Measurements from ENCODE around the gene GPR83. TPM values are rescaled to one million over a fixed set of nuclear protein-coding genes. Genes with fewer than 3 reads are reported as not detected.

GPR83 gene
- total and polyA plus RNA-seq, 10 of the 15 experiments (the other 5 are each of a cell fraction or from before 2014, with no cell fraction given), result 0.03 to 0.19 (median 0.05) TPM; not detected in 7

DNA sequence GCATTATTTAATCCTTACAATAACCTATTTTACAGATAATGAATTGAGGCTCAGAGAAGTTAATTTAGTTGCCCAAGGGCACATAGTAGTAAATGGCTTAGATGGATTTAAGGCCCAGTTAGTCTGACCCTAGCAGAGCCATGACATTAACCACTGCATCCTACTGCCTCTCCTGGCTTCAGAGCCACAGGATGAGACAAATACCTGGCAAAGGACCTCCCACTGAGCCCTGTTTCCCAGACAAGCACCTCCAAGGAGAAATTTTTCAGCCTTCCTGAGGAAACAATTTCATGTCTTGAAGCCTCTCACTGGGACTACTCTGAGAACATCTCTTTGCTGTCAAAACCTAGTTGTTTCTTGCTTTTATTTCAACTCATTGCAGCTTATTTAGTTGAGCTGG is 68.4 kb downstream of the GPR83 start:
- BruUV-seq (replicated peaks), result no TSS peak
- Histone ChIP-seq H3K36me3 (ENCODE audit: control insufficient read depth in 2 of 2, insufficient read depth in 2 of 2, low read length in 1 of 2) (no peaks in the 10 kb centered on the region), H3K9me3 (replicated peaks; ENCODE audit: control insufficient read depth, insufficient read depth, low read length) (no peaks in the 10 kb centered on the region), H3K4me2 (ENCODE audit: control insufficient read depth, insufficient read depth) (no peak overlapping the region), H3K27ac (ENCODE audit: control insufficient read depth, insufficient read depth) (no peak overlapping the region), H4K20me1 (ENCODE audit: control insufficient read depth, insufficient read depth) (no peaks in the 10 kb centered on the region), H3K27me3 (replicated peaks in 1 of 2; ENCODE audit: control insufficient read depth in 2 of 2, insufficient read depth in 2 of 2, low read length in 1 of 2) (no peaks in the 10 kb centered on the region), H3K4me1 (ENCODE audit: control insufficient read depth, insufficient read depth, low read length) (no peaks in the 10 kb centered on the region), H3K79me2 (ENCODE audit: control insufficient read depth, insufficient read depth, low read length) (no peaks in the 10 kb centered on the region), H2AFZ (ENCODE audit: control insufficient read depth, low read depth, low read length) (no peak overlapping the region), H3K4me3 (no peak overlapping the region), H3K9ac (ENCODE audit: control insufficient read depth, insufficient read depth, low read length) (no peak overlapping the region)
- ChIA-PET RAD21 (ENCODE audit: unreplicated experiment) (no interaction called here), CTCF (interaction anchor here (1.3 to 2.7 kb wide), 5 partner anchors 20 to 438 kb away, joined by 3 to 9 read pairs (median 3); no protein-coding TSS in a partner anchor), SMC1A (ENCODE audit: uncharacterized antibody, unreplicated experiment) (interaction anchor here (1.0 to 1.3 kb wide), 4 partner anchors 9 to 191 kb away, joined by 3 to 4 read pairs (median 3); partner anchors contain the start of gene C11orf97), POLR2A (no interaction called here)
- DNase-seq (ENCODE audit: low read depth, low spot score) (no peak), ATAC-seq (no peak), FAIRE-seq (no peak)
- no peak for TF ChIP-seq EP300 (IDR thresholded peaks at IDR 0.05; ENCODE audit: borderline replicate concordance in 1 of 2, control insufficient read depth in 1 of 2, low read depth in 2 of 2, low read length in 2 of 2)
- TF ChIP-seq GATAD2B (conservative IDR thresholded peaks at IDR 0.05; ENCODE audit: low read depth), result no peak
- TF ChIP-seq RBBP5 (conservative IDR thresholded peaks at IDR 0.05), result no peak
- no peak for TF ChIP-seq TCF7 (IDR thresholded peaks at IDR 0.05; ENCODE audit: borderline replicate concordance)
- no peak for TF ChIP-seq IKZF2 (IDR thresholded peaks at IDR 0.05)
- in situ Hi-C loops (cut with MboI) (no loop called here), intact Hi-C loops (cut with micrococcal nuclease; ENCODE audit: unreplicated experiment) (no loop called here)

DNA sequence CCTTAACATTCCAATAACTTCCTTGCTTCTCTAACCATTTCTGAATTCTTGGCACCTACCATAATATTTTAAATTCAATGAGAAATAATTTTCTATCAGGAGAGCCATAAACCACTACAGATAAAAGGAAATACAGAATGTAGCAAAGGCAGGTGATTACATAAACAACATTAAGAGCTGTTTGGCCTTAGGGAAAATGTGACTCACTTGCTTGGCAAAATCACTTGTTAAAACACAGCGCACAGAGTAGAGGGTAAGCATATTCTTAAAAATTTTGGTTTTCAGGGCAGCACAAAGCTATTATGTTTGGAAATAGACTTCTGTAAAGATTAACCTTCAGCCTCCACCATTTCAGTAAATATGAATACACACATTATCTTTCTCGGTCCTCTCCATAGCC is 70.4 kb downstream of the GPR83 start:
- H3K4me3 ChIP-seq, result no peak overlapping the region
- ChIA-PET CTCF (no interaction called here), SMC1A (ENCODE audit: uncharacterized antibody, unreplicated experiment) (interaction anchor here (0.8 kb wide), 1 partner anchor 177 kb away, joined by 3 read pairs; no protein-coding TSS in a partner anchor), RAD21 (ENCODE audit: unreplicated experiment) (interaction anchor here (0.9 kb wide), 1 partner anchor 173 kb away, joined by 4 read pairs; no protein-coding TSS in a partner anchor), POLR2A (no interaction called here)
- H3K79me2 ChIP-seq (ENCODE audit: control insufficient read depth, insufficient read depth, low read length), result no peaks in the 10 kb centered on the region
- H3K9me3 ChIP-seq (replicated peaks; ENCODE audit: control insufficient read depth, insufficient read depth, low read length), result no peaks in the 10 kb centered on the region
- no TSS peak for BruUV-seq (replicated peaks)
- no peaks in the 10 kb centered on the region for H3K27me3 ChIP-seq (replicated peaks in 1 of 2; ENCODE audit: control insufficient read depth in 2 of 2, insufficient read depth in 2 of 2, low read length in 1 of 2)
- H3K9ac ChIP-seq (ENCODE audit: control insufficient read depth, insufficient read depth, low read length), result no peak overlapping the region
- no peak overlapping the region for H2AFZ ChIP-seq (ENCODE audit: control insufficient read depth, low read depth, low read length)
- FAIRE-seq (no peak), ATAC-seq (no peak), DNase-seq (ENCODE audit: low read depth, low spot score) (no peak)
- H3K4me2 ChIP-seq (ENCODE audit: control insufficient read depth, insufficient read depth), result no peak overlapping the region
- 91% methylated on average over 2 of the region's 2 CpGs for WGBS (ENCODE audit: insufficient coverage, insufficient replicate concordance, low lambda C conversion rate, missing lambda C conversion rate)
- no peaks in the 10 kb centered on the region for H4K20me1 ChIP-seq (ENCODE audit: control insufficient read depth, insufficient read depth)
- no peak overlapping the region for H3K27ac ChIP-seq (ENCODE audit: control insufficient read depth, insufficient read depth)
- intact Hi-C loops (cut with micrococcal nuclease; ENCODE audit: unreplicated experiment), result no loop called here
- no peaks in the 10 kb centered on the region for H3K36me3 ChIP-seq (ENCODE audit: control insufficient read depth in 2 of 2, insufficient read depth in 2 of 2, low read length in 1 of 2)
- H3K4me1 ChIP-seq (ENCODE audit: control insufficient read depth, insufficient read depth, low read length), result no peaks in the 10 kb centered on the region
- in situ Hi-C loops (cut with MboI), result no loop called here
- TF ChIP-seq PAX8 (IDR thresholded peaks at IDR 0.05) (no peak), ZNF24 (IDR thresholded peaks at IDR 0.05) (no peak), CBX5 (IDR thresholded peaks at IDR 0.05; ENCODE audit: low read depth) (no peak), POLR2AphosphoS5 (IDR thresholded peaks at IDR 0.05; ENCODE audit: low read length) (no peak), SMARCA5 (IDR thresholded peaks at IDR 0.05) (no peak), POU2F2 (IDR thresholded peaks at IDR 0.05; ENCODE audit: borderline replicate concordance, low read depth, low read length) (no peak)
- TF ChIP-seq, protein P1, sequence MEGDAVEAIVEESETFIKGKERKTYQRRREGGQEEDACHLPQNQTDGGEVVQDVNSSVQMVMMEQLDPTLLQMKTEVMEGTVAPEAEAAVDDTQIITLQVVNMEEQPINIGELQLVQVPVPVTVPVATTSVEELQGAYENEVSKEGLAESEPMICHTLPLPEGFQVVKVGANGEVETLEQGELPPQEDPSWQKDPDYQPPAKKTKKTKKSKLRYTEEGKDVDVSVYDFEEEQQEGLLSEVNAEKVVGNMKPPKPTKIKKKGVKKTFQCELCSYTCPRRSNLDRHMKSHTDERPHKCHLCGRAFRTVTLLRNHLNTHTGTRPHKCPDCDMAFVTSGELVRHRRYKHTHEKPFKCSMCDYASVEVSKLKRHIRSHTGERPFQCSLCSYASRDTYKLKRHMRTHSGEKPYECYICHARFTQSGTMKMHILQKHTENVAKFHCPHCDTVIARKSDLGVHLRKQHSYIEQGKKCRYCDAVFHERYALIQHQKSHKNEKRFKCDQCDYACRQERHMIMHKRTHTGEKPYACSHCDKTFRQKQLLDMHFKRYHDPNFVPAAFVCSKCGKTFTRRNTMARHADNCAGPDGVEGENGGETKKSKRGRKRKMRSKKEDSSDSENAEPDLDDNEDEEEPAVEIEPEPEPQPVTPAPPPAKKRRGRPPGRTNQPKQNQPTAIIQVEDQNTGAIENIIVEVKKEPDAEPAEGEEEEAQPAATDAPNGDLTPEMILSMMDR (IDR thresholded peaks at IDR 0.05 in 2 of 3, conservative IDR thresholded peaks at IDR 0.05 in 1 of 3; ENCODE audit: control insufficient read depth in 2 of 3, extremely low read depth in 1 of 3, insufficient read depth in 1 of 3, low read depth in 3 of 3, low read length in 3 of 3), result no peak
- TF ChIP-seq, protein P2, sequence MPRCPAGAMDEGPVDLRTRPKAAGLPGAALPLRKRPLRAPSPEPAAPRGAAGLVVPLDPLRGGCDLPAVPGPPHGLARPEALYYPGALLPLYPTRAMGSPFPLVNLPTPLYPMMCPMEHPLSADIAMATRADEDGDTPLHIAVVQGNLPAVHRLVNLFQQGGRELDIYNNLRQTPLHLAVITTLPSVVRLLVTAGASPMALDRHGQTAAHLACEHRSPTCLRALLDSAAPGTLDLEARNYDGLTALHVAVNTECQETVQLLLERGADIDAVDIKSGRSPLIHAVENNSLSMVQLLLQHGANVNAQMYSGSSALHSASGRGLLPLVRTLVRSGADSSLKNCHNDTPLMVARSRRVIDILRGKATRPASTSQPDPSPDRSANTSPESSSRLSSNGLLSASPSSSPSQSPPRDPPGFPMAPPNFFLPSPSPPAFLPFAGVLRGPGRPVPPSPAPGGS (IDR thresholded peaks at IDR 0.05; ENCODE audit: borderline replicate concordance, insufficient read depth, low read depth, low read length, poor library complexity, severe bottlenecking), result no peak
- TF ChIP-seq, protein P3, sequence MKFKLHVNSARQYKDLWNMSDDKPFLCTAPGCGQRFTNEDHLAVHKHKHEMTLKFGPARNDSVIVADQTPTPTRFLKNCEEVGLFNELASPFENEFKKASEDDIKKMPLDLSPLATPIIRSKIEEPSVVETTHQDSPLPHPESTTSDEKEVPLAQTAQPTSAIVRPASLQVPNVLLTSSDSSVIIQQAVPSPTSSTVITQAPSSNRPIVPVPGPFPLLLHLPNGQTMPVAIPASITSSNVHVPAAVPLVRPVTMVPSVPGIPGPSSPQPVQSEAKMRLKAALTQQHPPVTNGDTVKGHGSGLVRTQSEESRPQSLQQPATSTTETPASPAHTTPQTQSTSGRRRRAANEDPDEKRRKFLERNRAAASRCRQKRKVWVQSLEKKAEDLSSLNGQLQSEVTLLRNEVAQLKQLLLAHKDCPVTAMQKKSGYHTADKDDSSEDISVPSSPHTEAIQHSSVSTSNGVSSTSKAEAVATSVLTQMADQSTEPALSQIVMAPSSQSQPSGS (IDR thresholded peaks at IDR 0.05; ENCODE audit: low read length), result no peak
